ENCODE results near the gene HTRA1. TPM values are rescaled to one million over a fixed set of nuclear protein-coding genes. Genes with fewer than 3 reads are reported as not detected.
A peak's percentile ranks its signal among the peaks of the same experiment; 100 is the strongest.

HTRA1 gene
- total RNA-seq, 2 experiments from 2014 or later, result 0.26 TPM; not detected in 1

DNA sequence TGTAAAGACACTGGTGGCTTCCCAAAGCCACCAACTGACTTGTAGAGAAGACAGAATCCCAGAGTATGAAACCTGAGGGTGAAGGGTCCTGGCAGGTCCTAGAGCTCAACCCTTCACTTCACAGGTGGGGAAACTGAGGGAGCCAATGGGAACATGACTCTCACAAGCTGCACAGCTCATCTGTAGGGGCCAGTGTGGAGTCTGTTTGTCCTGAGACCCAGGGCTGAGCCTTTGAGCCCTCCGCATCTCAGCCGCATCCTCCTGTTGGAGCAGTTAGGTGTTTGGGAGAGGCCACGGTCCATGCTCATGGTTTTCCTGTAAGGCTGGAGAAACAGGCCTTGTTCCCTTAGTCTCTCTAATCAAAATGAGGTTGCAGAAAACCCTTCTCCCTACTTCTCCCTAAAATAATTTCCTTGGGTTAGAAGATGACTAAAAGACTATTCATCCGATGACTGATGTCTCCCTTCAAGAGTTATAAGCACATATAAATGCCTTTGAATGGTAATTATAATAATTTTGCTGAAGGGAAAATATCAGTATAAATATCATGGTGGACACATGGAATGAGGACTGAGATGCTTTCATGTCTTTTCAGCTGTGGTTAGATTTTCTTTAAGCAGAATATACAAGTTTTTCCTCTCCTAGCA is 10.3 kb downstream of the HTRA1 start:
- Mint-ChIP-seq H3K27ac (no peak overlapping the region), H3K9me3 (no peaks in the 10 kb centered on the region), H3K27me3 (peaks cover 35% of the 10 kb centered on the region), H3K36me3 (no peaks in the 10 kb centered on the region), H3K4me1 (peaks cover 10% of the 10 kb centered on the region), H3K4me3 (no peak overlapping the region)
- no peak for DNase-seq
- ATAC-seq (ENCODE audit: low read depth), result no peak
- POLR2A ChIA-PET, result no interaction called here

DNA sequence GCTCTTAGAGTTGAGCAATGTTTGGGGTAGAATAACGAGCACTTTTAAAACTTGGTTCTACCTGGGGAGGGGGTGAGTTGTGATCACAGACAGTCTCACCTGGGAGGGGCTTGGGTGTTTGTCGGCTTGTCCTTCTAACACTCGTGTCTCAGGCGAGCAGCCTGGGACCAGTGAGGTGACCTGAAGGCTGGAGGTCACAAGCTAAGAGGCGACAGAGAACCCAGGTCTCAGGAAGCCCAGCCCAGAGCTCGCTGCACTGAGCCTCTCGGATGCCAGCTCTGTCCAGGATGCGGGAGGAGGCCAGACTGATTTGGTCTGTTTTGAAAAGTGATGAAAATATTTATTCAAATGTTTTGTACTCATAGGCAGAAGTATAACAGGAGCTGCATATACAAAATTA is 11.8 kb downstream of the HTRA1 start:
- Mint-ChIP-seq H3K9me3 (no peaks in the 10 kb centered on the region), H3K4me3 (no peak overlapping the region), H3K27me3 (peaks cover 25% of the 10 kb centered on the region), H3K4me1 (peaks cover 10% of the 10 kb centered on the region), H3K36me3 (no peaks in the 10 kb centered on the region), H3K27ac (no peak overlapping the region)
- POLR2A ChIA-PET, result interaction anchor here (0.7 kb wide), 1 partner anchor 18 kb away, joined by 3 read pairs; no protein-coding TSS in a partner anchor
- DNase-seq (no peak), ATAC-seq (ENCODE audit: low read depth) (no peak)

DNA sequence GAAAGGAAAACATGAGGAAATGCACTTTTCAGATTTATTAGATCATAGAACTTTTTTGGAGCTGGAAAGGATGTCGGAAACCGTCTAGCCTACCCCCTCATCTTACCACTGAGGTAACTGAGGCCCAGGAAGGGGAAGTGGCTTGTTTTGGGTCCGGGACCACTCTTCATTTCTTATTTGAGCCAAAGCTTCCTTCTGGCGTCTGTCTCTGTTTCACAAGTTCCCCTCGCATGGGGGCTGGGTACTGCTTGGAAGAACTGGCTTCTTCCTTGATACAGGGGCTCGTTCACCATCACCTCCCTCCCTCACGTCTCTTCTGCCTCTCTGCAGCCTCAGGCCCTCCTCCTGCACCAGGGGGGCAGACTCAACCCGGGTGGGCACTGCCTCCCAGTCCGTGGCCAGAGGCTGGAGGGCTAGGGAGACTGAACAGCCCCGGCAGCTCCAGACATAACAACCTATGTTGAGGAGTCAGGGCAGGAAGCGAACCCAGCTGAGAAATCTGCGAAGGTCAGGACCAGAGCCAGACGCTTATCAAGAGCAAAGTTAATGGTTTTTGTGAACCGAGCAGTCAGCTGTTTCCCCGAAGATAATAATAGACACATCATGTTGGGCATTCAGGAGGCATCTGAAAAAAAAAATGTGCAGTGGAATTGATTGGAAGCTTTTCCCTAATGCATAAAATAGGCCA is 12.9 kb downstream of the HTRA1 start:
- Mint-ChIP-seq H3K9me3 (no peaks in the 10 kb centered on the region), H3K27ac (no peak overlapping the region), H3K27me3 (peaks cover 23% of the 10 kb centered on the region), H3K4me1 (peaks cover 10% of the 10 kb centered on the region), H3K36me3 (no peaks in the 10 kb centered on the region), H3K4me3 (peak overlapping the region; percentile 37)
- ATAC-seq (ENCODE audit: low read depth), result no peak
- DNase-seq, result no peak
- POLR2A ChIA-PET, result no interaction called here

DNA sequence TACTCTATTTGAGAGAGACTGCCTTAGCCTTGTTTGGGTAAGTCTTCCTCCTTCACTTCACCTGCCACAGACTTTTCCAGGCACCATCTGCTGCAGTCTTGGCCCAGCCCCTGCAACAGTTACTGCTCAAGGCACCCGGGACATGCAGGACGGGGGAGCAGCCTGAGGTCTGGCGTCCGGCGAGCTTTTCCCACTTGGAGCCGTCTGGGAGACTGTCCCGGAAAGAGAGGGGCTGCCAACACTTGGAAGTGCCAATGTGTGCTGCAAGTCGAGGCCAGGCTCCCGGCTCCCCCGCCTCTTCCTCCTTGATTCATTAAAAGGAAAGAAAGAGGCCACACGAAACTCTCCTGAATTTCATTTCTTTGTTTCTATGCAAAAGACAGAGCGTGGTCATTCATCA is 13.7 kb downstream of the HTRA1 start:
- POLR2A ChIA-PET, result no interaction called here
- Mint-ChIP-seq H3K27me3 (peaks cover 23% of the 10 kb centered on the region), H3K27ac (no peak overlapping the region), H3K9me3 (no peaks in the 10 kb centered on the region), H3K36me3 (no peaks in the 10 kb centered on the region), H3K4me1 (peaks cover 10% of the 10 kb centered on the region), H3K4me3 (no peak overlapping the region)
- ATAC-seq (ENCODE audit: low read depth) (no peak), DNase-seq (no peak)

DNA sequence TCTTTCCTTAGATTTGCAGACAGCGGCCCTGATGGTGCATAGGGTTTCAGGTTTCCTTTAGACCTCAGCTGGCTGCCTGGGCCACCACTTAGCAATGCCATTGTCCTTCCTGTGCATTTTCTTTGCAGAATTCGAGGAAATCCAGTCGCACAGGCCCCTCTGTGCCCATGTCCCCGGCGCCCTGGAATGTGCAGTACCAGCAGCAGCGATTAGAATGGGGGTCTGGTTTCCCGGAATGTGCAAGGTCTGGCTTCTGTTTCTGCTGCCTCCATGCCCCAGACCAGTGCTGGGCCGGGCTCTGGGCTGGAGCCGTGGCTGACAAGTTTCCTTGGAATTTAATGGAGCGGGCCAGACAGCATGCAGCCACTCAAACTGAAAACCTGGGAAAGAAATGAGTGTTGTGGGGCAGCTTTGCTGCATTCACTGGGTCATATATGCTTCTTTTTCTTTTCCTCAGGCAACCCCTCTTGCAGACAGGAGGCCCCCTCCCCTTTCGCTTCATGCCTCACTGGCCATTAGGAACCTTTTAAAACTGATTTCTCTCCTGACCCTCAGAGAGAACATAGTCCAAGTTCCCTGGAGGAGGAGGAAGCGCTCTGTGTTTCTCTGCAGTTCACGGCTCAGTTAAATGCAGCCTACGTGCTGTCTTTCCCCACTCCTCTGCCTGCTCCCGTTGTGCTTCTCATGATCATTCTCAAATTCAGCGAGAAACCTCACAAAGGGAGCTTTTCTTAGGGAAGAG is 14.4 kb downstream of the HTRA1 start:
- H3K36me3 Mint-ChIP-seq, result no peaks in the 10 kb centered on the region
- H3K9me3 Mint-ChIP-seq, result no peaks in the 10 kb centered on the region
- H3K4me1 Mint-ChIP-seq, result peaks cover 10% of the 10 kb centered on the region
- DNase-seq (no peak), ATAC-seq (ENCODE audit: low read depth) (no peak)
- no peak overlapping the region for H3K27ac Mint-ChIP-seq
- no peak overlapping the region for H3K4me3 Mint-ChIP-seq
- POLR2A ChIA-PET, result no interaction called here
- H3K27me3 Mint-ChIP-seq, result peaks cover 20% of the 10 kb centered on the region

DNA sequence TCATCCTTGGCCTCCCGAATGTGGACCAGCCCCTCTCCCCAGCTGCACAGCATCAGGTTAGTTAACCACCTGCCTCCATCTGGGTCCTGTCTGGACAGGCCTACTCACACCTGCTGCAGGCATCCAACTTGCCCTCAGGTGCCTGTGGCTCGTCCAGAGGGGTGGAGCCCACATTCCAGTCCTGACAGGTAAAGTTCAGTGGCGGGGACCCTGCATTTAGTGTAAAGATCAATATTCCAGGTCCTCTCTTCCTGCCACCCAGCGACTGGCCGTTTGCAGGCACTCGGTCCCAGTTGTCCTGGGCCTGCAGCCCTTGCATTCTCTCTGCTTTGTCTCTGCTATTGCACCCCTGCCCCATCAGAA is 15.0 kb downstream of the HTRA1 start:
- Mint-ChIP-seq H3K27me3 (peaks cover 19% of the 10 kb centered on the region), H3K9me3 (no peaks in the 10 kb centered on the region), H3K27ac (no peak overlapping the region), H3K4me3 (no peak overlapping the region), H3K4me1 (peaks cover 10% of the 10 kb centered on the region), H3K36me3 (no peaks in the 10 kb centered on the region)
- no peak for ATAC-seq (ENCODE audit: low read depth)
- POLR2A ChIA-PET, result no interaction called here
- DNase-seq, result no peak

DNA sequence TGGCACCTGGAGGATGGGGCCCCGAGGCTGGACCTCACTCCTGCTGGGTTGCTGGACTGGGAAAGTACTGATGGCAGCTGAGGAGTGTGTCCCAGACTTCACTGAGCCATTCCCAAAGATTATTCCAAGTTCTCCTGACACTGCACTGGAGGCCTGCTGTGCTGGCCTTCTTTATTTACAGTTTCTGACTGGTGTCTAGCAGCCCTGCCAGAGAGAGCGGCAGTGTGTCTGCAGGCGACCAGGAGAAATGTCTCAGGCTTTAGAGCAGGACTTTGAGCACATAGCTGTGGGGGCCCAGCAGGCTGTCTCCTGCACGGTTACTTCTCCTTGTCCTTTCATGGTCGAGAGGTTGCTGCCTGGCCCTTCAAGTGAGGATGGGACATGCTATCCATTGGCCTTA is 16.1 kb downstream of the HTRA1 start:
- Mint-ChIP-seq H3K27me3 (peaks cover 22% of the 10 kb centered on the region), H3K36me3 (no peaks in the 10 kb centered on the region), H3K9me3 (peaks cover 2% of the 10 kb centered on the region), H3K27ac (no peak overlapping the region), H3K4me3 (no peak overlapping the region), H3K4me1 (peaks cover 10% of the 10 kb centered on the region)
- POLR2A ChIA-PET, result interaction anchor here (0.7 kb wide), 1 partner anchor 13 kb away, joined by 4 read pairs; no protein-coding TSS in a partner anchor
- ATAC-seq (ENCODE audit: low read depth) (no peak), DNase-seq (no peak)

DNA sequence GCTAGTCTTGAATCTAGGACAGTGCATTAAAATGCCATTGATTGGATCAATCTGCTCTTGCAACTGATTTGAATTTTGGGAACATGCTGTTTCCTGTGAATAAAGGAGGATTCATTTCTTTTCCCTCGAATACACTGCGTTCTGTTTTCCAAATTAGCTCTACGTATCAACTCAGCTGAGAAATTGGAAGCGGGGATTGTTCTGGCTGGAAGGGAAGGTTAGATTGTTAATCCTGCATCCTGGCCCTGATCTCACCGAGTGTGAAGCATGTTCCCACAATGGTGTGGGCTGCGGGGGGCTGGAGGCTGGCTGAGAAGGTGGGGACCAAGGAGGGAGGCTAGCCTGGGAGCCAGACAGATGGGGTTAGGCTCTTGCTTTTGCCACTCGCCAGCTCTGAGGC is 17.6 kb downstream of the HTRA1 start:
- POLR2A ChIA-PET, result no interaction called here
- H3K27me3 Mint-ChIP-seq, result peaks cover 14% of the 10 kb centered on the region
- no peak for ATAC-seq (ENCODE audit: low read depth)
- no peak overlapping the region for H3K27ac Mint-ChIP-seq
- H3K4me3 Mint-ChIP-seq, result no peak overlapping the region
- no peaks in the 10 kb centered on the region for H3K36me3 Mint-ChIP-seq
- peaks cover 7% of the 10 kb centered on the region for H3K4me1 Mint-ChIP-seq
- DNase-seq, result no peak
- H3K9me3 Mint-ChIP-seq, result peaks cover 2% of the 10 kb centered on the region

DNA sequence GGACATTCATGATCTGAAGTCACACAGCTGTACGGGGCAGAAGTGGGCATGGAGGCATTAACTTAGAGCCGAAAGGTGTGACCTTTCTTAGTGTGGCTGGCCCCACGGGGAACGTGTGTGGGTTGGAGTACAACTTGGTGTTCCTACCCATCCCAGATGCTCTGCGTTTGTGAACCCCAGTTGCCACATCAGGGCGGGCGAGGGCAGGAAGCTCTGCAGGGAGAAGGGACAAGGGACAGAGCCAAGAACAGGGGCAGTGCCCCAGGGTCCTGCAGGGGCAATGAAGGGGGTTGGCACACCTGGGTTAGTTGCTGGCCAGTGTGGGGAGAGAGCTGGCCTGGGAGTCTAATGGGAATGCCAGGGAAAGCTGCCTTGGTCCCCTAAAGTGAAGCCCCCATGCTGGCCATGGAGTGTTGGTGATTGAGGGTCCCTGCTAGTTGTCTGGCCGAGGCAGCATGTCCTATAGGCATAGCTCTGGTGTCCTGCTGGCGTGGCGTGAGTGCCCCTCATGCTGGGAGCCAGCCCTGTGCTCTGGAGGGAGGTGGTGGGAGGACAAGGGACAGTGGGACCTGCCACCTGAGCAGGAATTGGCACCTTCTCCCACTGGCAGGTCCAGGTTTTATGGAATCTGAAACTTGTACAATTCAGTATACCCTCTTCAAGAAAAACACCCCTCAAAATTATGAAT is 18.9 kb downstream of the HTRA1 start:
- DNase-seq (no peak), ATAC-seq (ENCODE audit: low read depth) (no peak)
- no peaks in the 10 kb centered on the region for H3K4me1 Mint-ChIP-seq
- H3K27ac Mint-ChIP-seq, result no peak overlapping the region
- no peak overlapping the region for H3K4me3 Mint-ChIP-seq
- POLR2A ChIA-PET, result no interaction called here
- peaks cover 2% of the 10 kb centered on the region for H3K9me3 Mint-ChIP-seq
- no peaks in the 10 kb centered on the region for H3K36me3 Mint-ChIP-seq
- H3K27me3 Mint-ChIP-seq, result peaks cover 21% of the 10 kb centered on the region

DNA sequence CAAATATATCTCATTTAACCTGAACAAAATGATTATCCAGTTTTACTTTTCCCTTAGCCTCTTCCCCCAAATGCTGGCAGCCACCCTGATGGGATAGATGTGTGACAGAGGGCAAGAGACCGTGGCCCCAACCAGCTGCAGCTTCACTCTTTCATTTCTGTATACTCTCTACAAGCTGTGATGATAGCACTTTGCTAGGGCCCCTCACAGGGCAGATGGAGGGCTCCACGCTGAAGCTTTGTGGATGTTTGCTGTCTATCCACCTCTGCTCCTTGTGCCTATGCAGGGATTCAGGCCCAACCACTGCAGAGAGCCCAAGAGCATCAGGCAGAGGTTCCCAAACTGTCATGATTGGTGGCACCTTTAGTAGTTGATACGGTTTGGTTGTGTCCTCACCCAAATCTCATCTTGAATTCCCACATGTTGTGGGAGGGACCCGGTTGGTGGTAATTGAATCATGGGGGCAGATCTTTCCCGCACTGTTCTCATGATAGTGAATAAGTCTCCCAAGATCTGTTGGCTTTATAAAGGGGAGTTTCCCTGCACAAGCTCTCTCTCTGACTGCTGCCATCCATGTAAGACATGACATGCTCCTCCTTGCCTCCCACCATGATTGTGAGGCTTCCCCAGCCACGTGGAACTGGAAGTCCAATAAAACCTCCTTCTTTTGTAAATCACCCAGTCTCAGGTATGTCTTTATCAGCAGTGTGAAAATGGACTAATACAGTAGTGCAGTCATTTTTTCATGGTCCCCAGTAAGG is 20.1 kb downstream of the HTRA1 start:
- no peaks in the 10 kb centered on the region for H3K4me1 Mint-ChIP-seq
- POLR2A ChIA-PET, result no interaction called here
- H3K27ac Mint-ChIP-seq, result no peak overlapping the region
- no peaks in the 10 kb centered on the region for H3K36me3 Mint-ChIP-seq
- H3K9me3 Mint-ChIP-seq, result peaks cover 2% of the 10 kb centered on the region
- ATAC-seq (ENCODE audit: low read depth) (no peak), DNase-seq (no peak)
- H3K4me3 Mint-ChIP-seq, result no peak overlapping the region
- H3K27me3 Mint-ChIP-seq, result peaks cover 14% of the 10 kb centered on the region

DNA sequence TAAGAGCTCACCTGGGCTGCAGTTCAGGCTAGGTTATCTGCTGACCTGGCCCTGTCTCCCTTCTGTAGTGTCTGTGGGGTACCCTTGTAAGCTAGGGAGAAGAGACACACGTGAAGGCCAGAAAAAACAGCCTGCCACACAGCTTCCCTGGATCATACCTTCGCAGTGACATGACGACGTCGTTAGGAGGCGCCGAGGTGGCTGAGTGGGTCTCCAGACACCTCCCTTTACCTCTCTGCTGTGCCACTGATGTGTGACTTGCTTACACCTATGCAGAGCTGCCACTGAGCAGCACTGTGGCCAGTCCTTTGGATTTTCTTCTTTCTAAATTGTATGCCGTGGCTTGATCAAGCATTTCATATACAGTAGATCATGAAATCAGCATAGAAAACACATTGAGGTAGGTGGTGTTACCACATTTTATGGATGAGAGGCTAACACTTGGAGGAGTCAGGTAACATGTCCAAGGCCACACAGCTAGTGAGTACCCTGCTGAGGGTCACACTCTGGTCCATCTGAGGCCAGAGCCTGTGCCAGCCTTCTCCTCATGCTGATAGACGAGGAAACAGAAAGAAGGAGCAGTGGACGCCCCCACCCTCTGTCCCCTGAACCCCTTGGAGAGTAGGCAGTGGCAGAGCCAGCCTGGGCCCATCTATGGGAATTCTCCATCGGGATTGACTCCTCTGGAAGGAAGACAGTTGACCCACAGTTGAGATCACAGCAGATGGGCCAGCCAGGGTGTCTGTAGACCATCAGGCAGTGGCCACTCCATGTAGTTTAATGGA is 23.1 kb downstream of the HTRA1 start:
- H3K9me3 Mint-ChIP-seq, result peaks cover 2% of the 10 kb centered on the region
- no peak for DNase-seq
- POLR2A ChIA-PET, result no interaction called here
- no peaks in the 10 kb centered on the region for H3K4me1 Mint-ChIP-seq
- H3K4me3 Mint-ChIP-seq, result no peak overlapping the region
- peaks cover 17% of the 10 kb centered on the region for H3K27me3 Mint-ChIP-seq
- no peaks in the 10 kb centered on the region for H3K36me3 Mint-ChIP-seq
- H3K27ac Mint-ChIP-seq, result no peak overlapping the region
- no peak for ATAC-seq (ENCODE audit: low read depth)

DNA sequence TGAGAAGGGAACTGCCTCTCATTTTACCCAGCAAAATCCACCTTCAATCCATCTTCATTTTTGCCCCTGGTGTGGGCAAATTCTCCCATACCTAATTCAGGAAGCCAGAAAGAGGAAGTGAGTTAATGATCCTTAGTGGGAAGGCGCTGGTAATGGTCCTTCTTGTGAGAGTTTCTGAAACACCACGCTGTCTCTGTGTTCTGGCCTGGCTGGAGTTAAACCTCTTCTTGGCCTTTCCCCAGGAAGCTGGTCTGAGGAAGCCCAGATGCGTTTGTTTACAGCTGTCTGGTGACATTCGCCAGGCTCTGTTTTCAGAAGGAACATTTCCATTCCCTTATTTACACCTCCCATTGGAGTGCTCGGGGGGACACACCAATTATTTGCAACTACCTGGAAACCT is 24.3 kb downstream of the HTRA1 start:
- no peaks in the 10 kb centered on the region for H3K4me1 Mint-ChIP-seq
- H3K27me3 Mint-ChIP-seq, result peaks cover 17% of the 10 kb centered on the region
- ATAC-seq (ENCODE audit: low read depth) (no peak), DNase-seq (no peak)
- POLR2A ChIA-PET, result no interaction called here
- H3K4me3 Mint-ChIP-seq, result no peak overlapping the region
- H3K9me3 Mint-ChIP-seq, result peaks cover 2% of the 10 kb centered on the region
- H3K36me3 Mint-ChIP-seq, result no peaks in the 10 kb centered on the region
- H3K27ac Mint-ChIP-seq, result no peak overlapping the region

Measured in activated naive CD8-positive, alpha-beta T cell treated with anti-CD3 and anti-CD28 coated beads, Interleukin-2, amount 10 ng/mL, durations not matched to agents 7 days and 5 days (primary cell).